SH-SY5Y (cell line): ENCODE data around the gene PDE9A.

Experiments
- GATA2 ChIP-seq: IDR thresholded peaks from 2 replicates; pipeline ENCODE4 v1.6.1; 2011; ENCODE audit warnings: mild to moderate bottlenecking, low read depth, low read length
- GATA3 ChIP-seq: IDR thresholded peaks from 2 replicates; pipeline ENCODE4 v1.6.1; 2011; ENCODE audit warnings: low read depth, mild to moderate bottlenecking, low read length, moderate library complexity

- TF ChIP-seq GATA2 (no peak), GATA3 (no peak)
Measured at GRCh38 chr21:42759594-42759927, 106.1 kb downstream of the PDE9A start.
